Breast epithelium (tissue), 4 donors: ENCODE results near the gene SLC25A24. TPM values are rescaled to one million over a fixed set of nuclear protein-coding genes. Genes with fewer than 3 reads are reported as not detected.

ENCODE experiments used
- DNase-seq, 2 donors: peaks; one replicate each; pipeline ENCODE4 v3.0.0-alpha.2; 2019; ENCODE audit warnings: low spot score in 2 of 2
- H3K27ac ChIP-seq, 2 donors: fragments of 200-600 bp; sonication (generic) in 1 of 2; one replicate each; pipeline ENCODE4 v1.5.1; 2016 to 2019; ENCODE audit warnings: mild to moderate bottlenecking in 1 of 2
- H3K27me3 ChIP-seq, 2 donors: fragments of 200-600 bp; sonication (generic) in 1 of 2; one replicate each; pipeline versions ENCODE4 v1.5.1 to v1.6.0; 2017 to 2019; ENCODE audit warnings: control low read depth in 1 of 2, mild to moderate bottlenecking in 1 of 2
- H3K36me3 ChIP-seq: fragments of 200-600 bp; one replicate; pipeline ENCODE4 v1.5.1; 2019
- H3K4me1 ChIP-seq, 2 donors: fragments of 200-600 bp; sonication (generic); one replicate each; pipeline ENCODE4 v1.5.1; 2016 to 2019; ENCODE audit warnings: control low read depth in 1 of 2
- H3K4me3 ChIP-seq, 3 donors: fragments of 200-600 bp; sonication (generic); 1 replicate in 2 of 3; 2 replicates in 1 of 3; pipeline ENCODE4 v1.5.1; 2016 to 2019; ENCODE audit warnings: mild to moderate bottlenecking in 3 of 3, moderate library complexity in 2 of 3
- H3K9me3 ChIP-seq, 2 donors: fragments of 200-600 bp; sonication (generic) in 1 of 2; one replicate each; pipeline ENCODE4 v1.5.1; 2016 to 2019; ENCODE audit warnings: control low read depth in 1 of 2
- POLR2A ChIP-seq: fragments of 450-650 bp; IDR thresholded peaks from one replicate; pipeline ENCODE4 v1.6.1; 2016; ENCODE audit warnings: antibody characterized with exemption, mild to moderate bottlenecking, moderate library complexity
- POLR2AphosphoS5 ChIP-seq, 3 donors: sonication (generic); formaldehyde crosslinking; IDR thresholded peaks; one replicate each; pipeline ENCODE4 v1.6.1; 2017; ENCODE audit warnings: antibody characterized with exemption in 3 of 3
- intact Hi-C: fragments of 100-400 bp; cut with DNase I; formaldehyde crosslinking; loops from one replicate; pipeline ENCODE4 v1.15.1; 2023; ENCODE audit warnings: low total_unique reads
- total RNA-seq, 3 donors: library from RNA; depleted of rRNA; stranded (reverse); fragments of >200 nt; gene quantifications; one replicate each; pipeline ENCODE4 v1.1.0, GENCODE V29; 2016
- TF ChIP-seq, protein P1 (sequence below), 3 donors: fragments of 450-650 bp; IDR thresholded peaks; one replicate each; pipeline ENCODE4 v1.5.1; 2016 to 2017; ENCODE audit warnings: antibody characterized with exemption in 3 of 3, mild to moderate bottlenecking in 3 of 3, moderate library complexity in 3 of 3

Gene SLC25A24
- total RNA-seq, 3 donors from 2014 or later = 40.3 to 53.0 (median 45.1) TPM

DNA sequence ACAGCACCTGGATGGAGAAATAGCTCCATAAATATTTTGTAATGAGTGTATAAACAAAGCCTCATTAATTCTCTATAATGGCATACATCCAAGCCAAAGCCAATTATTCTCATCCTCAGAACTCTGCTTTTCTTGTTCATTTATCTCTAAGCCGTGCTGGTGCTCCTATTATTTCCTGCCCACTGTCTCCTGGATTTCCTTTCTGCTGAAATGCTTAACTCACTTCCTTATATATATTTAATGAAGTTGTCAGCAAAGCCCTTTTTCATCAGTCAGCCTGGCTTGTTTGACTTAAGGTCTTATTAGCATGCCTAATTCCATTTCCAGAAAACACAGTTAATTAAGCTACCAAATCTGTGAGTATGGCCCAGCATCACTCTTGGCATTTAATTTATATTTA lies 93.4 kb downstream of the SLC25A24 start:
- no peaks in the 10 kb centered on the region for H3K9me3 ChIP-seq
- intact Hi-C loops = no loop called here
- no peaks in the 10 kb centered on the region for H3K4me1 ChIP-seq
- no peak overlapping the region for H3K27ac ChIP-seq
- TF ChIP-seq POLR2A = no peak
- TF ChIP-seq POLR2AphosphoS5 (IDR thresholded peaks at IDR 0.05) = no peak
- TF ChIP-seq, protein P1, sequence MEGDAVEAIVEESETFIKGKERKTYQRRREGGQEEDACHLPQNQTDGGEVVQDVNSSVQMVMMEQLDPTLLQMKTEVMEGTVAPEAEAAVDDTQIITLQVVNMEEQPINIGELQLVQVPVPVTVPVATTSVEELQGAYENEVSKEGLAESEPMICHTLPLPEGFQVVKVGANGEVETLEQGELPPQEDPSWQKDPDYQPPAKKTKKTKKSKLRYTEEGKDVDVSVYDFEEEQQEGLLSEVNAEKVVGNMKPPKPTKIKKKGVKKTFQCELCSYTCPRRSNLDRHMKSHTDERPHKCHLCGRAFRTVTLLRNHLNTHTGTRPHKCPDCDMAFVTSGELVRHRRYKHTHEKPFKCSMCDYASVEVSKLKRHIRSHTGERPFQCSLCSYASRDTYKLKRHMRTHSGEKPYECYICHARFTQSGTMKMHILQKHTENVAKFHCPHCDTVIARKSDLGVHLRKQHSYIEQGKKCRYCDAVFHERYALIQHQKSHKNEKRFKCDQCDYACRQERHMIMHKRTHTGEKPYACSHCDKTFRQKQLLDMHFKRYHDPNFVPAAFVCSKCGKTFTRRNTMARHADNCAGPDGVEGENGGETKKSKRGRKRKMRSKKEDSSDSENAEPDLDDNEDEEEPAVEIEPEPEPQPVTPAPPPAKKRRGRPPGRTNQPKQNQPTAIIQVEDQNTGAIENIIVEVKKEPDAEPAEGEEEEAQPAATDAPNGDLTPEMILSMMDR (IDR thresholded peaks at IDR 0.05) = no peak
- H3K36me3 ChIP-seq = no peaks in the 10 kb centered on the region
- H3K27me3 ChIP-seq = no peaks in the 10 kb centered on the region
- H3K4me3 ChIP-seq = no peak overlapping the region
- no peak for DNase-seq

DNA sequence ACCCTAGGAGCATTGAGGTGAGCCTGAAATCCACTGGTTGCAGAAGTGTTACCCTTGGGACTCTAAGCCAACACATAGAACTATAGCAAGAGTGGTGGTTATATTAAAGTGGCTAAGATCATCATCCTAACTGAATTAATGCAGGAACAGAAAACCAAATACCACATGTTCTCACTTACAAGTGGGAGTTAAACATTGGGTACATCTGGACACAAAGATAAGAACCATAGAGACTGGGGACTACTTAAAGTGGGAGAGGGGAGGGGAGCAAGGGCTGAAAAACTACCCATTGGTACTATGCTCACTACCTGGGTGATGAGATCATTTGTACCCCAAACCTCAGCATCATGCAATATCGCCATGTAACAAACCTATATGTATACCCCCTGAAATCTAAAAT lies 100.0 kb downstream of the SLC25A24 start:
- H3K9me3 ChIP-seq = no peaks in the 10 kb centered on the region
- H3K4me1 ChIP-seq = no peaks in the 10 kb centered on the region
- intact Hi-C loops = no loop called here
- H3K27ac ChIP-seq = no peak overlapping the region
- DNase-seq = no peak
- H3K27me3 ChIP-seq = no peaks in the 10 kb centered on the region
- H3K4me3 ChIP-seq = no peak overlapping the region
- H3K36me3 ChIP-seq = no peaks in the 10 kb centered on the region
- TF ChIP-seq, protein P1 (IDR thresholded peaks at IDR 0.05) = no peak
- TF ChIP-seq POLR2A (no peak), POLR2AphosphoS5 (IDR thresholded peaks at IDR 0.05) (no peak)

DNA sequence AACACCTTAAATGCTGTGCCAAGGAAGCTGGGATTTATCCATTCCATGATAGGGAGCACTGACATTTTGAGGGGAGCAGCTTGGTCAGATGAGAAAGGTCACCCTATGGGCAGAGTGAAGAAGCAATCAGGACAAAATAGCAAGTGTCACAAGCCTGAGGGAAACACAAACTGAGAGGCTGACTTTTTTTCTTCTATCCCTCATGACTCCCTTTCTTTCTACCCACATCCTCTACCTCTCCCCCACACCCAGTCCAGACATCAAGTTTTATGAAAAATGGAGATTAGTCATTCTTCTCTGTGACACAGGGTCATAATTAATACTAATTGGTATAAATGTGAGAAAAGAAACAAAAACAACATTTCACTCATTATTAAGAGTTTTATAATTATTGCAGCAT lies 103.1 kb downstream of the SLC25A24 start:
- Histone ChIP-seq H3K9me3 (no peaks in the 10 kb centered on the region), H3K27me3 (no peaks in the 10 kb centered on the region), H3K27ac (no peak overlapping the region), H3K4me1 (no peaks in the 10 kb centered on the region), H3K4me3 (no peak overlapping the region), H3K36me3 (no peaks in the 10 kb centered on the region)
- intact Hi-C loops = no loop called here
- no peak for DNase-seq
- TF ChIP-seq POLR2A (no peak), POLR2AphosphoS5 (IDR thresholded peaks at IDR 0.05) (no peak)
- TF ChIP-seq, protein P1 (IDR thresholded peaks at IDR 0.05) = no peak

DNA sequence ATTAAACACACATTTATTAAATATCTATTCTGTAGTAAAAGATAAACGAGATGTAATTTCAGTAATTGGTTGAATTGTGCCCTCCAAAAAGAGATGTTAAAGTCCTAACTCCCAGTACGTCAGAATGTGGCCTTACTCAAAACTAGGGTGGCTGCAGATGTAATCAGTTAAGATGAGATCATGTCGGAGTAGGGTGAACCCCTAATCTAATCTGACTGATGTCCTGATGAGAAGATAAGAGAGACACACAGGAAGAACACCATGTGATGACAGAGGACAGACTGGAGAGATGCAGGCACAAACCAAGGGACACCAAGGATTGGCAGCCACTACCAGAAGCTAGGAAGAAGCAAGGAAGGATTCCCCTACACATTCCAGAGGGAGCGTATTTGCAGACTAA lies 104.1 kb downstream of the SLC25A24 start:
- TF ChIP-seq POLR2A (no peak), POLR2AphosphoS5 (IDR thresholded peaks at IDR 0.05) (no peak)
- TF ChIP-seq, protein P1 (IDR thresholded peaks at IDR 0.05) = no peak
- no peak for DNase-seq
- H3K36me3 ChIP-seq = no peaks in the 10 kb centered on the region
- no peaks in the 10 kb centered on the region for H3K9me3 ChIP-seq
- H3K27ac ChIP-seq = no peak overlapping the region
- no peaks in the 10 kb centered on the region for H3K4me1 ChIP-seq
- no peak overlapping the region for H3K4me3 ChIP-seq
- H3K27me3 ChIP-seq = no peaks in the 10 kb centered on the region
- intact Hi-C loops = no loop called here

DNA sequence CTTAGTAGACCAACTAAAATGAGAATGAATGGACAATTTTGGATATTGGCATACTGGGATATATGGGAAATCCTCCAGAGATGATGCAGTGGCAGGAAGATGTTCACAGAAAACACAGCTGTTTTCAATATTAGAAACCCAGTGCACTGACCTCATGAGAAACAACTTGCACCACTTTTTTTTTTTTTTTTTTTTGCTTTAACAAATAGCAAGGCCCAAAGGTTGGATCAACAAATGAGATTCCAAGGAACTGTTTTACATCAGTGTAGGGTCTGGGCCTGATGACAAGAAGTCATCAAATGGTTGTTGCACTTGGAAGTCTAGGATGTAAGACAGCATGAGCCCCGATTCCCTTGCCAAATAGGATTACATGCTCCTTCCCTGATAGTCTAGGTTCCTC lies 110.7 kb downstream of the SLC25A24 start:
- intact Hi-C loops = no loop called here
- no peaks in the 10 kb centered on the region for H3K36me3 ChIP-seq
- H3K4me3 ChIP-seq = no peak overlapping the region
- no peaks in the 10 kb centered on the region for H3K4me1 ChIP-seq
- H3K9me3 ChIP-seq = no peaks in the 10 kb centered on the region
- no peak for DNase-seq
- H3K27me3 ChIP-seq = no peaks in the 10 kb centered on the region
- no peak for TF ChIP-seq POLR2AphosphoS5 (IDR thresholded peaks at IDR 0.05)
- TF ChIP-seq, protein P1 (IDR thresholded peaks at IDR 0.05) = no peak
- TF ChIP-seq POLR2A = no peak
- no peak overlapping the region for H3K27ac ChIP-seq
